IMR-90 (cell line): Measurements from ENCODE around the gene DYRK1A. TPM values are rescaled to one million over a fixed set of nuclear protein-coding genes. Genes with fewer than 3 reads are reported as not detected.

Experiments
- ATAC-seq: fragments of 200-7000 bp; cut with Tn5 transposase; 2 replicates; pipeline ENCODE4 v1.9.1; 2020; ENCODE audit warnings: low read depth, mild to moderate bottlenecking, moderate library complexity
- BruUV-seq: library from RNA; stranded (reverse); fragments of 400-500 nt; replicated peaks from 2 replicates; lab custom pipeline; 2021; lab: Mats Ljungman, UMichigan
- CTCF ChIA-PET: fragments of 300-600 bp; formaldehyde crosslinking; extraction: SDS; loops from one replicate; lab custom pipeline; 2021; ENCODE audit warnings: antibody characterized with exemption; lab: Yijun Ruan, JAX
- POLR2A ChIA-PET: fragments of 300-600 bp; sonication (Branson Sonifier 250); formaldehyde crosslinking; loops from one replicate; lab custom pipeline; 2022; ENCODE audit warnings: antibody characterized with exemption; ENCODE audit not compliant: unreplicated experiment; lab: Charles Lee
- DNase-seq: peaks from one replicate; pipeline ENCODE4 v3.0.0; 2013
- H2AFZ ChIP-seq: replicated peaks from 2 replicates; pipeline ENCODE3; 2013; ENCODE audit warnings: low read length, mild to moderate bottlenecking; ENCODE audit not compliant: poor library complexity
- H2AK5ac ChIP-seq: 2 replicates; pipeline ENCODE4 v1.6.1; 2013; ENCODE audit warnings: low read depth, low read length, inconsistent platforms
- H2AK9ac ChIP-seq: replicated peaks from 2 replicates; pipeline ENCODE3; 2013; ENCODE audit warnings: mild to moderate bottlenecking, low read depth, low read length, moderate library complexity; ENCODE audit not compliant: poor library complexity
- H2BK120ac ChIP-seq: 2 replicates; pipeline ENCODE4 v1.6.1; 2013; ENCODE audit warnings: low read depth, low read length, inconsistent platforms
- H2BK15ac ChIP-seq: 3 replicates; pipeline ENCODE4 v1.6.1; 2013; ENCODE audit warnings: low read depth, low read length, inconsistent platforms
- H2BK20ac ChIP-seq: 2 replicates; pipeline ENCODE4 v1.6.1; 2013; ENCODE audit warnings: low read depth, mild to moderate bottlenecking, inconsistent platforms, low read length, moderate library complexity
- H2BK5ac ChIP-seq: 2 replicates; pipeline ENCODE4 v1.6.1; 2013; ENCODE audit warnings: mild to moderate bottlenecking, low read depth, low read length, inconsistent platforms; ENCODE audit not compliant: poor library complexity, severe bottlenecking
- H3K14ac ChIP-seq: replicated peaks from 2 replicates; pipeline ENCODE4 v1.6.1; 2013; ENCODE audit warnings: low read depth, low read length, inconsistent platforms
- H3K18ac ChIP-seq: 2 replicates; pipeline ENCODE4 v1.6.1; 2013; ENCODE audit warnings: low read depth, low read length, control low read depth
- H3K23ac ChIP-seq: 2 replicates; pipeline ENCODE4 v1.6.1; 2013; ENCODE audit warnings: low read depth, low read length, inconsistent platforms
- H3K27ac ChIP-seq: 2 replicates; pipeline ENCODE4 v1.5.1; 2013; ENCODE audit warnings: mild to moderate bottlenecking, control low read depth, low read length; ENCODE audit not compliant: insufficient read depth
- H3K27me3 ChIP-seq: 2 replicates; pipeline ENCODE4 v1.6.1; 2013; ENCODE audit warnings: low read length; ENCODE audit not compliant: control insufficient read depth, insufficient read depth
- H3K36me3 ChIP-seq: 2 replicates; pipeline ENCODE4 v1.6.1; 2013; ENCODE audit warnings: low read length, mixed read lengths; ENCODE audit not compliant: control insufficient read depth, insufficient read depth
- H3K4ac ChIP-seq: 2 replicates; pipeline ENCODE4 v1.6.1; 2013; ENCODE audit warnings: low read depth, low read length, inconsistent platforms
- H3K4me1 ChIP-seq: 2 replicates; pipeline ENCODE4 v1.6.1; 2013; ENCODE audit warnings: low read length, mixed read lengths; ENCODE audit not compliant: control insufficient read depth, insufficient read depth
- H3K4me2 ChIP-seq: 2 replicates; pipeline ENCODE4 v1.6.1; 2013; ENCODE audit warnings: low read depth, mild to moderate bottlenecking, control low read depth, low read length, moderate library complexity
- H3K4me3 ChIP-seq: 2 replicates; pipeline ENCODE4 v1.5.1; 2013; ENCODE audit warnings: low read depth, mild to moderate bottlenecking, control low read depth, low read length, moderate library complexity; ENCODE audit not compliant: insufficient read depth
- H3K56ac ChIP-seq: 2 replicates; pipeline ENCODE4 v1.6.1; 2013; ENCODE audit warnings: low read length, inconsistent platforms; ENCODE audit not compliant: insufficient read depth; ENCODE audit errors: extremely low read depth
- H3K79me1 ChIP-seq, 2 experiments: 2 replicates each; pipeline ENCODE4 v1.6.1; 2013; ENCODE audit warnings: low read length in 2 of 2, inconsistent platforms in 1 of 2, low read depth in 1 of 2
- H3K9ac ChIP-seq: 2 replicates; pipeline ENCODE4 v1.6.1; 2013; ENCODE audit warnings: low read depth, low read length, control low read depth
- H3K9me1 ChIP-seq: 2 replicates; pipeline ENCODE4 v1.6.1; 2013; ENCODE audit warnings: low read length, inconsistent platforms; ENCODE audit not compliant: insufficient read depth
- H3K9me3 ChIP-seq: 2 replicates; pipeline ENCODE4 v1.6.1; 2013; ENCODE audit warnings: low read length; ENCODE audit not compliant: control insufficient read depth, insufficient read depth
- H4K20me1 ChIP-seq: 2 replicates; pipeline ENCODE4 v1.6.1; 2013; ENCODE audit warnings: low read length, inconsistent platforms; ENCODE audit not compliant: insufficient read depth
- H4K5ac ChIP-seq: 2 replicates; pipeline ENCODE4 v1.6.1; 2013; ENCODE audit warnings: mild to moderate bottlenecking, low read depth, low read length, control low read depth
- H4K8ac ChIP-seq, 2 experiments: 2 replicates each; pipeline ENCODE4 v1.6.1; 2013; ENCODE audit warnings: low read depth in 2 of 2, low read length in 2 of 2, control low read depth in 1 of 2, inconsistent platforms in 1 of 2
- H4K91ac ChIP-seq: 2 replicates; pipeline ENCODE4 v1.6.1; 2013; ENCODE audit warnings: low read depth, low read length, inconsistent platforms; ENCODE audit not compliant: insufficient read depth
- BHLHE40 ChIP-seq: fragments of 150-350 bp; IDR thresholded peaks from 2 replicates; pipeline ENCODE4 v1.6.1; 2016; ENCODE audit warnings: mild to moderate bottlenecking, low read depth, low read length
- CHD1 ChIP-seq: IDR thresholded peaks from 2 replicates; pipeline ENCODE4 v1.6.1; 2012; ENCODE audit warnings: low read depth, low read length, improper control_type of control experiment
- MAZ ChIP-seq: IDR thresholded peaks from 2 replicates; pipeline ENCODE4 v1.6.1; 2012; ENCODE audit warnings: low read depth, mild to moderate bottlenecking, low read length, improper control_type of control experiment, moderate library complexity, borderline replicate concordance
- MXI1 ChIP-seq: IDR thresholded peaks from 2 replicates; pipeline ENCODE4 v1.6.1; 2012; ENCODE audit warnings: low read depth, mild to moderate bottlenecking, low read length, moderate library complexity, borderline replicate concordance
- NFE2L2 ChIP-seq: fragments of 150-350 bp; IDR thresholded peaks from 2 replicates; pipeline ENCODE4 v1.6.1; 2016; ENCODE audit warnings: low read depth, mild to moderate bottlenecking, low read length
- POLR2A ChIP-seq: IDR thresholded peaks from 2 replicates; pipeline ENCODE4 v1.6.1; 2012; ENCODE audit warnings: mild to moderate bottlenecking, low read depth, low read length
- RCOR1 ChIP-seq: IDR thresholded peaks from 2 replicates; pipeline ENCODE4 v1.6.1; 2012; ENCODE audit warnings: mild to moderate bottlenecking, low read length, improper control_type of control experiment; ENCODE audit not compliant: insufficient replicate concordance
- SMC3 ChIP-seq: fragments of 150-350 bp; IDR thresholded peaks from 2 replicates; pipeline ENCODE4 v1.6.1; 2016; ENCODE audit warnings: low read depth, mild to moderate bottlenecking, antibody characterized with exemption, low read length, moderate library complexity
- USF2 ChIP-seq: fragments of 150-350 bp; IDR thresholded peaks from 2 replicates; pipeline ENCODE4 v1.6.1; 2017; ENCODE audit warnings: mild to moderate bottlenecking, antibody characterized with exemption, low read length, low read depth
- WGBS, 2 experiments: methylation state at CpG; one replicate each; pipeline versions ENCODE4 v1.1.5 to v1.1.7; 2013; ENCODE audit warnings: missing lambda C conversion rate in 2 of 2; ENCODE audit not compliant: insufficient read length in 1 of 2; ENCODE audit errors: extremely low coverage in 2 of 2; 5-methylcytosine and 5-hydroxymethylcytosine counted together
- dilution Hi-C: fragments of 300-500 bp; cut with HindIII; formaldehyde crosslinking; loops from one replicate; pipeline ENCODE4 v1.14.3; 2018; ENCODE audit warnings: low sequenced_read_pairs; ENCODE audit not compliant: unreplicated experiment
- in situ Hi-C: fragments of 300-500 bp; cut with MboI; formaldehyde crosslinking; loops from 3 replicates; pipeline ENCODE4 v1.14.3; 2019; ENCODE audit warnings: low sequenced_read_pairs, inconsistent platforms, mixed read lengths
- intact Hi-C: fragments of 100-400 bp; cut with micrococcal nuclease; formaldehyde crosslinking; loops from 2 replicates; pipeline ENCODE4 v1.10.0; 2022
- polyA plus RNA-seq, 3 experiments: library from polyadenylated mRNA; depleted of rRNA; stranded (reverse); fragments of >200 nt; gene quantifications; 2 replicates each; pipeline ENCODE4 v1.2.3, GENCODE V29; 2012; ENCODE audit warnings: low replicate concordance in 1 of 3
- total RNA-seq: library from RNA; depleted of rRNA; stranded (reverse); fragments of >200 nt; gene quantifications from 2 replicates; pipeline ENCODE4 v1.2.3, GENCODE V29; 2012

Gene DYRK1A
- total and polyA plus RNA-seq, 2 of the 4 experiments (the other 2 are of a cell fraction), result 18.6 to 50.5 TPM

GRCh38 chr21:37565530-37566223 is 199.1 kb downstream of the DYRK1A start (continued):
- TF ChIP-seq RCOR1, result no peak

- Histone ChIP-seq H3K18ac (no peak overlapping the region), H2AFZ (no peak overlapping the region), H3K4me3 (no peak overlapping the region), H3K27ac (no peak overlapping the region), H3K9me1 (peaks cover 12% of the 10 kb centered on the region), H2BK120ac (no peak overlapping the region), H3K36me3 (no peaks in the 10 kb centered on the region), H2BK5ac (no peak overlapping the region), H4K91ac (no peak overlapping the region), H4K20me1 (peaks cover 3% of the 10 kb centered on the region; the same call in 1 of the 2 replicates), H2AK5ac (no peak overlapping the region), H3K56ac (no peak overlapping the region), H2AK9ac (no peak overlapping the region), H2BK20ac (no peak overlapping the region), H3K9me3 (peaks cover 2% of the 10 kb centered on the region), H3K14ac (no peak overlapping the region), H3K4me2 (no peak overlapping the region), H3K4ac (no peak overlapping the region), H2BK15ac (no peak overlapping the region), H3K79me1 (peaks cover 0 to 12% of the 10 kb centered on the region in 2 experiments; a peak in 3 of 4 replicates), H4K5ac (no peak overlapping the region), H3K27me3 (peaks cover 8% of the 10 kb centered on the region), H3K9ac (no peak overlapping the region), H3K23ac (no peak overlapping the region), H4K8ac (no peak overlapping the region), H3K4me1 (peaks cover 9% of the 10 kb centered on the region)
- DNase-seq (no peak), ATAC-seq (no peak)
- no TSS peak for BruUV-seq
- ChIA-PET POLR2A (no interaction called here), CTCF (no interaction called here)
- dilution Hi-C loops (no loop called here), in situ Hi-C loops (no loop called here), intact Hi-C loops (no loop called here)
- TF ChIP-seq USF2, result no peak
- no peak for TF ChIP-seq CHD1
- TF ChIP-seq MAZ, result no peak
- no peak for TF ChIP-seq RCOR1
- TF ChIP-seq BHLHE40, result no peak
- TF ChIP-seq MXI1, result no peak
- no peak for TF ChIP-seq SMC3
- no peak for TF ChIP-seq NFE2L2
- no peak for TF ChIP-seq POLR2A
- WGBS, 2 experiments, result 73% methylated on average over 4 of the region's 14 CpGs; no CpG with 5 or more reads in 1 of the 2 experiments
Measured at GRCh38 chr21:37566790-37567615, 200.4 kb downstream of the DYRK1A start.
